Measurements from ENCODE around the gene WASF2.

WASF2 gene

DNA sequence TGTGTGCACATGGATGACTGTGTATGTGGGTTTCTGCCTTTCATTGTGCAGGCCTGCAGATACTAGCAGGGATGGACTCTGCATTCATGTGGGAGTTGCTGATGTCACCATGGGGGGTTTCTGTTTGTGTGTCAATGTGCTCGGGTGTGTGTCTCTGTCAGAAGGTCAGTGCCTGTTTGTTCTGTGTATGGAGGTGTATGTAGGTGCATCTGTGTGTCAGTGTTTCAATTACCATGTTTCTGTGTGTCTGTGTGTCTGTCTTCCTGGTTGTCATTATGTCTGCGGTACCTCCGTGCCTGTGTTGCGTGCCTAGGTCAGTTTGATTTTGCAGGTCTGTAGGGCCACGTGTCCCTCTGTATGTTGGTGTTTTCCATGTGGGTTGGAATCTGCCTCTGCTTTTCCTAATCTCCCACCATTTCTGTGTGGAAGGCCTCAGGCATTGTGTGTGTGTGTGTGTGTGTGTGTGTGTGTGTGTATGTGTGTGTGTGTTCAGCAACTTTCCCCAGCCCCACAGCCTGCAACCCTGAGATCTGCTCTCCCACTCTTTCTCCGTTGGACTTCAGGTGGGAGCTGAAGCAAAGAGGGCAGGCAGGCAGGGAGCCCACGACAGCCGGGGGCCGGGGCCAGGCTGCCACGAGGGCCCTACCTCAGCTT is 36.7 kb upstream of the WASF2 start:
- TF ChIP-seq, protein P1, sequence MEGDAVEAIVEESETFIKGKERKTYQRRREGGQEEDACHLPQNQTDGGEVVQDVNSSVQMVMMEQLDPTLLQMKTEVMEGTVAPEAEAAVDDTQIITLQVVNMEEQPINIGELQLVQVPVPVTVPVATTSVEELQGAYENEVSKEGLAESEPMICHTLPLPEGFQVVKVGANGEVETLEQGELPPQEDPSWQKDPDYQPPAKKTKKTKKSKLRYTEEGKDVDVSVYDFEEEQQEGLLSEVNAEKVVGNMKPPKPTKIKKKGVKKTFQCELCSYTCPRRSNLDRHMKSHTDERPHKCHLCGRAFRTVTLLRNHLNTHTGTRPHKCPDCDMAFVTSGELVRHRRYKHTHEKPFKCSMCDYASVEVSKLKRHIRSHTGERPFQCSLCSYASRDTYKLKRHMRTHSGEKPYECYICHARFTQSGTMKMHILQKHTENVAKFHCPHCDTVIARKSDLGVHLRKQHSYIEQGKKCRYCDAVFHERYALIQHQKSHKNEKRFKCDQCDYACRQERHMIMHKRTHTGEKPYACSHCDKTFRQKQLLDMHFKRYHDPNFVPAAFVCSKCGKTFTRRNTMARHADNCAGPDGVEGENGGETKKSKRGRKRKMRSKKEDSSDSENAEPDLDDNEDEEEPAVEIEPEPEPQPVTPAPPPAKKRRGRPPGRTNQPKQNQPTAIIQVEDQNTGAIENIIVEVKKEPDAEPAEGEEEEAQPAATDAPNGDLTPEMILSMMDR (IDR thresholded peaks at IDR 0.05; ENCODE audit: control insufficient read depth, extremely low read depth, insufficient read depth) = no peak
- H3K4me3 ChIP-seq (ENCODE audit: low read depth, low read length) = no peak overlapping the region
- no peak for DNase-seq (ENCODE audit: low read depth)

- H3K4me3 ChIP-seq (ENCODE audit: low read depth, low read length) = no peak overlapping the region
Measured at GRCh38 chr1:27525296-27526272, 35.6 kb upstream of the WASF2 start.

DNA sequence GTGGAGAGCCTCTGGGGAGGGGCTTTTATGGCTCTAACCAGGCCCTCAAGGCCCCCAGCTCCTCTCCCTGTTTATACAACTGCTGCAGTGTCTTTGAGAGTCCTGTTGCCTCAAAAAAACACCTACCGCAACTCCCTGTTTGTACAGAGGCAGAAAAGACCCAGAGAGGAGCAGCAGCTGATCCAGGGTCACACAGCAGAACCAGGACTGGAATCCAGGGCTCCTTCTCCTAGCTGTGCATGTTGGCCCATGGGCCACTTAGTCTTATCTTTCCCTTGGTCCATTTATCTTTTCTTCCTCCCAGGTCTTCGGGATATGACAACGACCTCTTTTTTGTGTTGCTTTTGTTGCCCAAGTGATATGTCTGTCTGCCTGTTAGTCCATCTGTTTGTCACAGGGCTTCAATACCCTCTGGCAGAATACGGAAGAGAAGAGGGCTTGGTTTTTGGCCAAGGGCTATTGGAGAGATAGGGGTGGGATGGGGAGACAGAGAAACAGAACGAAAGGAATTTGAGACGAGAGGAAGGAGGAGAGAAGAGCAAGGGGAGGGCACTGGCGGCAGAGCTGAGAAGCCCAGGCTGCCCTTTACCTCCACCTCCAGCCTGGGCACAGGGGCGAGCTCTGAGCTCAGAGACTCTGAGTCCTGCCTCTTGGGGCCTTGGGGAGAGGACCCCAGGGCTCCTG is 33.5 kb upstream of the WASF2 start:
- no peak for DNase-seq (ENCODE audit: low read depth)
- H3K4me3 ChIP-seq (ENCODE audit: low read depth, low read length) = no peak overlapping the region
- TF ChIP-seq, protein P1 (IDR thresholded peaks at IDR 0.05; ENCODE audit: control insufficient read depth, extremely low read depth, insufficient read depth) = no peak

More at GRCh38 chr1:27525296-27526272, 35.6 kb upstream of the WASF2 start:
- DNase-seq (ENCODE audit: low read depth) = no peak
- TF ChIP-seq, protein P1 (IDR thresholded peaks at IDR 0.05; ENCODE audit: control insufficient read depth, extremely low read depth, insufficient read depth) = no peak

DNA sequence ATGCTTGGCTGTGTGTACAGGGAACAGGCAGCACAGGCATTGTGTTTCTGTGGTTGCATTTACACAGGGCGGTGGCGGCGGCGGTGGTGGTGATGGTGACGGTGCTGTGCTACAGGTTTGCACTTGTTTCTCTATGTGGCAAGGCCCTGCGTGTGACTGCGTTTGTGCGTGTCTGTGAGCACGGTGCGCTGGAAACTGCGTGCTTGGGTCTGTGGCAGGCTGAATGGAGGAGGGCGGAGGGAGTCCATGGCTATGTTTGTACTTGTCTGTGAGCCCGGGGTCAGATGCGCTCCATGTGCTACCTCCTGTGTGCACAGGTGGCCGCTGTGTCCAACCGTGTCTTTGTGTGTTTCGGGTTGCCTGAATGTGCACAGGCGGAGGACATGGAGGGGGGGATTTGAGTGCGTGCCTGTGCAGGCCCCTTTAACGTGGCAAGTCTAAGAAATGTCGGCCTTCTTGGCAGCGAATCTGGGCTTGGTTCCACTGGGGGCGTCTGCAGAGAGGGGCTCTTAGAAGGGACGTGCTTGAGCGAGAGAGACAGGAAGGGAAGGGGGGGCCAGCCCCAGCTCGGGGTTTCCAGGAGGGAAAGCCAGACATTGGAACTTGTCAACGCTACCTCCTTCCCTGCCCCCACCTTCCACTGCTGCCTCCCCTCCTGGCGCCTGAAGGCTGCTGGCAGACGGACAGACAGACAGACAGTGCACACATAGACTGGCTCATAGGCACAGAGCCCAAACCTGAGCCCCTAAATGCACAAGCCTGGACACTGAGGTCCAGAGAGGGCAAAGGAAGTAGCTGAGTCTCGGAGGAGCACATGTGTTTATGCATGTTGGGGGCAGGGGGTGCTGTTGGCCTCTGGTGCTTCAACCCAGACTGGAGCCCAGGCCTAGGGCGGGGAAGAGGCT is 32.7 kb upstream of the WASF2 start:
- H3K4me3 ChIP-seq (ENCODE audit: low read depth, low read length) = no peak overlapping the region
- no peak for DNase-seq (ENCODE audit: low read depth)
- TF ChIP-seq, protein P1 (IDR thresholded peaks at IDR 0.05; ENCODE audit: control insufficient read depth, extremely low read depth, insufficient read depth) = no peak

DNA sequence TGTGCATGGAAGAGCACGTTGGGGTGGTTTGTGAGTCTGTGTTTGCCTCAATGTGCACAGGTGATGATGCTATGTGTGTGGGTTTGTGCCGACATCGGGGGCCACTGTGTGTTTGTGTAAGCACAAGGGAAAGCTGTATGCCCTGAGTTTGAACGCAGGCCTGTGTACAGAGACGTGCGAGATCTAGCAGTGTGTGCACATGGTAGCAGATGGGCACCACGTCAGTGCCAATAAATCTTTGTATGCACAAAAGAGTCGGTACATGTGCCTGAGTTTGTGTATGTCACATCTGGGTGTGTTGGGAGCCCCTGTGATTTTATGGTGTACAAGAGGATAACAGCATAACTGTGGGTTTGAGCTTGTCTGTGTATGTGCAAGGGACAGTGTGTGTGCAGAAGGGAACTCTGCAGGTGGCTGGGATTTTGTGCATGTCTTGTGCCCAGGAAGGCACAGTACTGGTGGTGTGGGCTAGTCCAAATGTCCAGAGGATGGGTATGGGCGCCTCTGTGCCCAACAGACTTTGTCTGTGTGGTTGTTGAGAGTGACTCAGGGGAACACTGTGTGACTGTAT is 32.0 kb upstream of the WASF2 start:
- TF ChIP-seq, protein P1 (IDR thresholded peaks at IDR 0.05; ENCODE audit: control insufficient read depth, extremely low read depth, insufficient read depth) = no peak
- no peak overlapping the region for H3K4me3 ChIP-seq (ENCODE audit: low read depth, low read length)
- DNase-seq (ENCODE audit: low read depth) = no peak

Measured in LNCaP clone FGC (cell line).